Measurements from ENCODE around the gene ATXN7L1. TPM values are rescaled to one million over a fixed set of nuclear protein-coding genes. Genes with fewer than 3 reads are reported as not detected.
A peak's percentile ranks its signal among the peaks of the same experiment; 100 is the strongest.

The ATXN7L1 gene
- total RNA-seq, 1 experiment from 2014 or later = 38.5 TPM

- ChIA-PET POLR2A (no interaction called here), CTCF (no interaction called here)
- Mint-ChIP-seq H3K4me1 (peaks cover 54% of the 10 kb centered on the region), H3K4me3 (no peak overlapping the region), H3K27me3 (ENCODE audit: low read depth) (no peaks in the 10 kb centered on the region; the same call in 1 of the 2 replicates), H3K36me3 (peaks cover 12% of the 10 kb centered on the region), H3K27ac (no peak overlapping the region), H3K9me3 (peaks cover 9% of the 10 kb centered on the region)
- ATAC-seq (no peak), DNase-seq (ENCODE audit: low spot score) (no peak)
- TF ChIP-seq NFATC4 (CRISPR knock-in tag; IDR thresholded peaks at IDR 0.05) (no peak), ZNF423 (CRISPR knock-in tag; IDR thresholded peaks at IDR 0.05) (no peak), FOXP4 (CRISPR knock-in tag; IDR thresholded peaks at IDR 0.05) (no peak)
These were observed 34.5 kb downstream of the ATXN7L1 start for GRCh38 chr7:105841866-105842265.

- CTCF ChIA-PET = no interaction called here
- Mint-ChIP-seq H3K36me3 (peaks cover 10% of the 10 kb centered on the region), H3K4me1 (peaks cover 59% of the 10 kb centered on the region), H3K4me3 (no peak overlapping the region), H3K27ac (no peak overlapping the region), H3K27me3 (ENCODE audit: low read depth) (no peaks in the 10 kb centered on the region; the same call in 1 of the 2 replicates), H3K9me3 (peaks cover 9% of the 10 kb centered on the region)
- POLR2A ChIA-PET = no interaction called here
- DNase-seq (ENCODE audit: low spot score) = no peak
- TF ChIP-seq KAT7 (CRISPR knock-in tag; IDR thresholded peaks at IDR 0.05; ENCODE audit: borderline replicate concordance) (no peak), PRRX2 (CRISPR knock-in tag; IDR thresholded peaks at IDR 0.05) (no peak), ZNF138 (CRISPR knock-in tag; conservative IDR thresholded peaks at IDR 0.05) (no peak), ZNF396 (CRISPR knock-in tag; IDR thresholded peaks at IDR 0.05; ENCODE audit: borderline replicate concordance) (no peak)
- ATAC-seq = no peak
These were observed 35.2 kb downstream of the ATXN7L1 start for GRCh38 chr7:105840981-105841749.

GRCh38 chr7:105839266-105839665 lies 37.1 kb downstream of the ATXN7L1 start:
- peaks cover 72% of the 10 kb centered on the region for H3K4me1 Mint-ChIP-seq
- TF ChIP-seq USF1 (CRISPR knock-in tag; IDR thresholded peaks at IDR 0.05) = no peak
- no peak for TF ChIP-seq FOXK1 (CRISPR knock-in tag; IDR thresholded peaks at IDR 0.05)
- no peak for TF ChIP-seq FOXP1 (CRISPR knock-in tag; IDR thresholded peaks at IDR 0.05; ENCODE audit: borderline replicate concordance)
- no peak for TF ChIP-seq TEAD1 (CRISPR knock-in tag; IDR thresholded peaks at IDR 0.05)
- no peak for TF ChIP-seq E2F5 (CRISPR knock-in tag; IDR thresholded peaks at IDR 0.05)
- H3K27me3 Mint-ChIP-seq (ENCODE audit: low read depth) = no peaks in the 10 kb centered on the region; the same call in 1 of the 2 replicates
- H3K4me3 Mint-ChIP-seq = no peak overlapping the region
- peaks cover 9% of the 10 kb centered on the region for H3K36me3 Mint-ChIP-seq
- no peak for DNase-seq (ENCODE audit: low spot score)
- no peak overlapping the region for H3K27ac Mint-ChIP-seq
- ChIA-PET CTCF (no interaction called here), POLR2A (no interaction called here)
- peaks cover 5% of the 10 kb centered on the region for H3K9me3 Mint-ChIP-seq
- no peak for ATAC-seq

GRCh38 chr7:105838627-105839231 lies 37.7 kb downstream of the ATXN7L1 start:
- CTCF ChIA-PET = interaction anchor here (1.1 to 1.2 kb wide), 2 partner anchors 38 to 73 kb away, joined by 4 to 8 read pairs; partner anchors contain the start of gene ATXN7L1
- POLR2A ChIA-PET = no interaction called here
- peak overlapping the region; percentile 56 for H3K4me3 Mint-ChIP-seq
- peak overlapping the region; percentile 93 for H3K27ac Mint-ChIP-seq
- ATAC-seq = no peak
- H3K9me3 Mint-ChIP-seq = no peaks in the 10 kb centered on the region
- H3K36me3 Mint-ChIP-seq = peaks cover 5% of the 10 kb centered on the region
- DNase-seq (ENCODE audit: low spot score) = no peak
- no peaks in the 10 kb centered on the region; the same call in 1 of the 2 replicates for H3K27me3 Mint-ChIP-seq (ENCODE audit: low read depth)
- H3K4me1 Mint-ChIP-seq = peaks cover 72% of the 10 kb centered on the region
- TF ChIP-seq PRRX2 (CRISPR knock-in tag; IDR thresholded peaks at IDR 0.05) (no peak), E2F4 (CRISPR knock-in tag; IDR thresholded peaks at IDR 0.05; ENCODE audit: borderline replicate concordance, low read depth) (no peak), IRF1 (CRISPR knock-in tag; IDR thresholded peaks at IDR 0.05) (no peak), NR1H2 (CRISPR knock-in tag; IDR thresholded peaks at IDR 0.05) (no peak), ZNF416 (CRISPR knock-in tag; IDR thresholded peaks at IDR 0.05) (no peak), AFF4 (CRISPR knock-in tag; IDR thresholded peaks at IDR 0.05; ENCODE audit: borderline replicate concordance) (no peak)
